Cortex of kidney (tissue), 1 donor: Measurements from ENCODE around the gene SOX11.
"Not testable (repeated sequence)": the region's sequence is repeated elsewhere in the genome, so short reads cannot be mapped to it uniquely, and the experiment has no call there.

ENCODE experiments used
- DNase-seq: peaks from one replicate; lab custom pipeline; 2025; lab: John Stamatoyannopoulos, UW

SOX11 gene

DNA sequence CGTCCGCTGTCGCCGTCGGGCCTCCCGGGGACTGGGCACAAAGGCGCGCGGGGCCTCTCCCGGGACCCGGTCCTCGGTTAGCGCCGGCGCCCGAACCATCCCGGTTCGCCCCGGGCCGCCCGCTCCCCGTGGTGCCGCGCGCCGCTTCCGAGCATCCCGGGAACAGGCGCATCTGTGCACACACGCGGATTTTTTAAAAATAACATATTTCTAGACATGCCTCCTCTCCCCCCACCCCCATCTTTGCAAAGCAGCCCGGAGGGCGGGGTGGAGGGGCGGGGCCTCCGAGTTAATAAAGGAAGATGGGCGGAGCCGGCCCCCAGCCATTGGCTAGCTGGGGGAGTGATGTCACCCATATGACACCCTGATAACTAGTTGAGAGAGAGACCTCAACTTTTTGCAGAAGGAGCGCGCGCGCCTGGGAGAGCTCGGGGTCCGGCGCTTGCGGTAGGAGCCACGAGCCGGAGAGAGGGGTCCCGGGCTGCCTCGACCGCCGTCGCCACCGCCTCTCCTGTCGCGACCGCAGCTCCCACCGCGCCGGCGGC lies at the start of gene SOX11:
TSS of gene SOX11 (plus strand) at position 400 of the 545 bp plus-strand sequence. CDS start 338 bp downstream, outside the sequence.
- no peak for DNase-seq

DNA sequence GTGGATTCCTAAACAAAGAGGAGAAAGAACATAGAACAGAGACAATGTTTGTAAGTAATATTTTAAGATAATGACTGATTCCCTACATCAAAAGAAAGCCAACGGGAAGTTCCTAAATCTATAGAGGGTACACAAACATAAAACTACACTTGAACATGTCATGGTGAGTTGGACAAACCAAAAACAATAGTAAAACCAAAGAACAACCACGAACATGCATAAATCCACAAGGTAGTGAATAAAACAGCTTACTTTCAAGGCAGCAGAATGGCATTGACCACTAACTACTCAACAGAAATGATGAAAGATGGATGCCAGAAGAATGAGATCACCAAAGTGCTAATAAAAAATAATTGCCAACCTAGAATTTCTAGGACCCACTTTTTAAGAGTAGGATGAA lies 39.5 kb upstream of the SOX11 start:
- not testable (repeated sequence) for DNase-seq

DNA sequence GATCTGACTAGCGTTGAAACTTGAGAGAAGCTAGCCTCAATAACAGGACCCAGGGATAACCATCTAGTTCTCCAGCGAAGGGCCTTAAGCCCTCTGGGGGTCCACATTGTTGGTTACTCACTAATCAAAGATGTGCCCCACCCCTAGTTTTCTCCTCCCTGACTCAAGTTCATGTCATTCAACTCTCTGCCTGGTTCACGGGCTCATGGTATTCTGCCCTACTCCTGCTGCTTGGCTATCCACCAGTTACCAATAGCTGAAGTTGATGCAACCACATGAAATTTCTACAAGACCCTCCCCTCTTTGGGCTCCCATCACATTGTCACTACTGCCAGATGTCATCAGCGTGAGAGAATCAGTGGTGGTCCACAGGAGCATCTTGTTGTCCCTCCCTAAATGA lies 38.4 kb upstream of the SOX11 start:
- not testable (repeated sequence) for DNase-seq

DNA sequence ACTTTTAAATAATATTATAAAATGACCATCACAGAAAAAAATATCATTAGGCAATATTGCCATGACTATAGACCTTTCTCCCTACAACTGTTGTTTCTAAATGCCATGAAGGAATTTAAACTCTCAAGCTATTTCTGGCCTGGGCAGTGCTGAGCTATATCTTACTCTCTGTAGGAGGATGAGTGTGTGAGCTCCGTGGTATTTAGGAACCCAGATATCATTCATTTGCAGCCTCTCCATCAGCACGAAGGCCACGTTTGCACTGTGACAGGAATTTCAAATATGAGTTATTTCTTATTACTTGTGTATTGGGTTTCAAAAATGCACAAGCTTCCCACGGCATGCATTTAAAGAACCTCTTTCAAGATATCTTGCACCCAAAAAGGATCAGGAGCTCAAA lies 35.0 kb upstream of the SOX11 start:
- no peak for DNase-seq

DNA sequence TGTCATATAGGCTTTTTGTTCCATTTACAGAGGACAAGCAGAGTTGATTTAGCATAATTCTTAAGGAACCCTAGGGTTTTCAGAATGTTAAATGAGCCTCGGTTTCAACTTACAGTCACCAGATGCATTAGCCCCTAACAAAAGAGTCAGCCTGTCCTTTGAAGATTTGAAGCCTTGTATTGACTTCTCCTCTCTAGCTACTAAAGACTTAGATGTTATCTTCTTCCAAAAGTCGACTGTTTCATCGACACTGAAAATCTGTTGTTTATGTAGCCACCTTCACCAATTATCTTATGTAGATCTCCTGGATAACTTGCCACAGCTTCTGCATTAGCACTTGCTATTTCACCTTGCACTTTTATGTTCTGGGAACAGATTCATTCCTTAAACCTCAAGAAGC lies 31.6 kb upstream of the SOX11 start:
- DNase-seq = no peak

DNA sequence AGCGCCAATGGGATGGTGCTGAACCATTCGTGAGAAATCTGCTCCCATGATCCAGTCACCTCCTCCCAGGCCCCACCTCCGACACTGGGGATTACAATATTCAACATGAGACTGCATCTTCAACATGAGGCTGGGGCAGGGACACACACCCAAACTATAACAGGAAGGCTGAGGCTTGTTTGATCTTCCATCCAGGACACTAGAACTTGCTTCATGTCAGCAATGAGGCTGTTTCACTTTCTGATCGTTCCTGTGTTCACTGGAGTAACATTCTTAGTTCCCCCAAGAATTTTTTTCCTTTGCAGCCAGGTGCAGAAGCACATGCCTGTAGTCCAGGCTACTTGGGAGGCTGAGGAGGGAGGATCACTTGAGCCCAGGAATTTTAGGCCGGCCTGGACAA lies 30.8 kb upstream of the SOX11 start:
- DNase-seq = no peak

DNA sequence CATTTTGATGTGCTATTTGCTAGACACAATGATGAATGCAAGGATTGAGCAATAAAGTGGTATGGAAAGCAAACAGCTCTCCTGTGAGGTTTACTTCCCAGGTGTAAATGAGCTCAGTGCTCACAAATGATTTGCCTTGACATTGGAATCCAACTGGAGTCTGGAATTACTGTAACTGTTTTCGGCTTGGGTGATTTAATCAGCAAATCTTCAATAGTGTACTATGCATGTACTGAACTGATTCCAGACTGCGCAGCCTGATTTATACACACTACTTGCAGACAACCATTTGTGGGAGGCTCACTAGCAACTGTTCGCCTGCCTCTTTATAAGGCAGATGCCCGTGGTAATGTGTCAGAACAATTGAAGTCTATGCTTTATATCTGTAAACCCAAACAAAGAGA lies 27.9 kb upstream of the SOX11 start:
- no peak for DNase-seq

DNA sequence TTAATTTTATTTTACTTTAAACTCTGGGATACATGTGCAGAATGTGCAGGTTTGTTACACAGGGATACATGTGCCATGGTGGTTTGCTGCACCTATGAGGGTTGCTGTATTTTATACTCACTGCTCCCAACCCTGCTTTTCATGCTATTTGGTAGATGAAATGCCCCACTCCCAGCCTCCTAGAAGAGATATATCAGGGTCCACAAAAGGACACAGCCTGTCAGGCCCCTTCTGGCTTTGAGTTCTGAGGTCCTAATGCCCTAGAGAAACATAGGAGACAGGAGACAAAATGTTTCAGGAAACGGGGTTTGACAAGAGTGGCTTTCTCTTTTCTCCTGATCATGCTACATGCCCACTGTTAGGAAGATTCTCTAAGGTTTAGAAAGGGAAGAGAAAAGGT lies 27.1 kb upstream of the SOX11 start:
- no peak for DNase-seq

DNA sequence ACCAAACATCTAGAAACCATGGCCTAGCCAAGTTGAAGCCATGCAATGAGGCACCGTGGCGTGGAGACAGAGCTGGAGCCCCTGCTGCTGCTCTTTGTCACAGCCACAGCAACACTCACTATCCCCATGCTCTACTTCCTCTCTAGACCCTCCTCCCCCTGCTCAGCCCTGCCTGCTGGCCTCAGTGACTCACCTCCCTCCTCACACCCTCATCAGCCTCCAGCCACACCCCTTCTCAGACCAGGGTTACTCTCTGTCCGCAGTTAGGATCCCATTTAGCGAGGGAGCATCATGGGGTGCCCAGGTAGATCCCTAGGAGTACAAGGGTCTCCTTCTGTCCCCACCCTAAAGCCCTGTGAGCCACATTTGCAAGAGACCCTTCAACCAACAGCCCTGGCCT lies 25.4 kb upstream of the SOX11 start:
- DNase-seq = no peak

DNA sequence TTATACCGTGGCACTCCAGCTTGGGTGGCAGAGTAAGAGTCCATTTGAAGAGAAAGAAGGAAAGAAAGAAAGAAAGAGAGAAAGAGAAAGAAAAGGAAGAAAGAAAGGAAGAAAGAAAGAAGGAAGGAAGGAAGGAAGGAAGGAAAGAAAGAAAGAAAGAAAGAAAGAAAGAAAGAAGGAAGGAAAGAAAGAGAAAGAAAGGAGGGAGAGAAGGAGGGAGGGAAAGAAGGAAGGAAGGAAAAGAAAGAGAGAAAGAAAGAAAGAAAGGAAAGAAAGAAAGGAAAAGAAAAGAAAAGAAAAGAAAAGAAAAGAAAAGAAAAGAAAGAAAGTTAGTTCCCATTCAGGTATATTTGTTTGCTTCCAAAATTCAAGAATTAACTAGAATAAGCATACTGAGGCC lies 24.5 kb upstream of the SOX11 start:
- not testable (repeated sequence) for DNase-seq

DNA sequence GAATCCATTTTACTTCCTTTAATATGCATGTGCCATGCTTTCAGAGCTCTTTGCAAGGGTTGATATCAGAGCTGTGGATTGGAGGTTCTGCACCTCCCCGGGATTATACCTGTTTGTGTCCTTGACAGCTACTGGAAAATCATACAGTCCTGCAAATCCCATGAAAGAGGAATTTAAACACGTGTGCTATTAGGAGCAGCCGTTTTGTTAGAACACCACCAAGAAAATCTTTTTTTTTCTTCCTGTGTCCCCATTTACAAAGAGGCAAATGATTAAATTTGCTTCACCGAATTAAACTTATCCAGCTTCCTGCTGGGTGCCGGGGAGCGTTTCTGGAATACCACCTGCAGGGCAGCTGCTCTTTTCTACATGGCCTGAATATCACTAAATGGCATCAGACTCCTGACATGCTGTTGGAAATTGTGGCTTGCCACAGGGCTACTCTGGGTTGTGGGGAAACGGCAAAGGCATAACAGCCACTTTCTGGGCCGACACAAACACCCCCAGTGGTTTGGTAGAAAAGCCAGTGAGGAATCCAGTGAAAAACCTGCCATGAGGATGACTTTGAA lies 23.4 kb upstream of the SOX11 start:
- no peak for DNase-seq

DNA sequence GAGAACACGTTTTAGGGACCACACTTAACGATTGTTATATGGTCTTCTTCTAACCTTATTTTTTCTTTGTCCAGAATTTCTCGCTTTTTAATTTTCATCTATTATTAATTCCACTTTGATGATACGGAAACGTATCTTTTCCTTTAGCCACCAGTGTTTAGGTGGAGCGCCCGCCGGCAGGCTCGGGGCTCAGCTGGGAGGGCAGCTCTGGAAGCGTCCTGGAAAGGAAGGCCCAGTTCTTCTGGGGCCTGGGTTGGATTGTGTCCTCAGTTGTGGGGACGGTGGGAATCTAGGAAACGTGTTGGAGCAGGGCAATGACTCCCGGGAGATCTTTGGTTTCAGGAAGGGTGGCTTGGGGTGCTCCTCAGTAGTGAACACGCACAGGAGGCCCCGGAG lies 19.4 kb upstream of the SOX11 start:
- no peak for DNase-seq

DNA sequence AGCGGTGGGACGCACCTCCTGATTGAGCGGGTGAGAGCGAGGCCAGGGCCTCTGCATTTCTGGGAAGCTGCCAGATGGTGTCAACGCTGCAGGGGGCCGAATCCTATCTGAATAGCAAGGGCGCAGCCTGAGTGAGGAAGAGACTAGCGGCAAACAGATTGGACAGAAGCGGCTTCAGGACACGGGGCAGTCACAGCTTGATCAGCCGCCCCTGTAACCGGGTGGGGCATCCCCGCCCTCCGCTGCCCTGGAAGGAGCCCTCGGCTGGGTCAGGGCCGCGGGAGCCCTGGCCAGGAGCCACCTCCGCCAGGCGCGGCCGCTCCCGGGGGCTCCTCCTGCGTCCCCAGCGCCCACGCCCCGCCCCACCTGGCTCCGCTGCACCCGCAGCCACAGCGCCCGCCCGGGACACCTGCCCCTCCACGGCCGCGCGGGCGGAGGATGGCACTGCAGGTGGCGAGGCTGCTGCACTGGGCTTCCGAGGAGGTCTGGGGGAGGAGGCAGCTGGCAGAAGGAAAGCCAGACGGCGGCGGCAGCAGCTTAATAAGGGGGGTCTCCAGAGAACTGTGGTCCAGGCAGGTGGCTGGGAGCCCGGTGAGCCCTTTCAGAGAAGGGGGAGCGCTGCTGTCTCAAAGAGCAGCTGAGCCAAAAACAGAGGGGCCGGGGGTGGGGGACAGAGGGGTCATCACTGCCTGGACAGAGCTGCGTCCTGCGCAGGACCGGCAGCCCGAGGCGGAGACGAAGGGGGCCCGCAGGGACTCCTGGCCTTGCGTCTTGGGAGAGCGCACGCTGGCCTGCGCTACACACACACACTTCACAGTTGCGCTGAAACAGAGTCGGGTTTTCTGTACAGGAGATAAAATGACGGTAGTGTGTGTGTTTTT lies 18.8 kb upstream of the SOX11 start:
- no peak for DNase-seq

DNA sequence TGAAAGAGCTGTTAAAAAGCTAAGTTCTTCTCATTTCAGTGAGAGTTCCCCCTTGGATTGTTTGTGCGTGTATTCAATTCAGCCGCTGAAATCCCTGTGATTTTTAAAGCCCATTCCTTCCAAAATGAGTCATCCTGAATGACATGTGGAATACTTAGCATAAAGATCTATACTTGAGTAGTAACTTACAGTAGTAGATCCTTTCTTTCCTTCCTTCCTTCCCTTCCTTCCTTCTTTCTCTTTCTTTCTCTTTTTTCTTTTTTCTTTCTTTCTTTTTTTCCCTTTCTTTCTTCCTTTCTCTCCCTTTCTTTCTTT lies 18.2 kb upstream of the SOX11 start:
- DNase-seq = no peak

DNA sequence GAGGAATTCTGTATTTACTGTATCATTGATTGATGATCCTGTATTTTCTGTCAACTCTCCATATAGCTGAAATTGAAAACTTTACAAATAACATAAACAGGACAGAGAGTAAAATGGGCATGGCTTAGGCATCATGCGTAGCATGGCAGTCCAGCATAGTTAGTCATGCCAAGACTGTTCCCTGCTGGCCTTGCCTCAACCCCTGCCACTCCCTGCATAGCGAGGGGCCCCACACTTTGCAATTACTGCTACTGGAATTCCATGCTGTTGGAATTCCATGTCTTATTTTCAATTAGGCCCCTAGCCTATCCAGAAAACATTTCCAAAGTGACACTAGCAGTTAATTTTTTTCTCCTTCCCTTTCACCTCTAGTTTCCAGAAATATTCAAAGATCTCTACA lies 15.1 kb upstream of the SOX11 start:
- DNase-seq = no peak

DNA sequence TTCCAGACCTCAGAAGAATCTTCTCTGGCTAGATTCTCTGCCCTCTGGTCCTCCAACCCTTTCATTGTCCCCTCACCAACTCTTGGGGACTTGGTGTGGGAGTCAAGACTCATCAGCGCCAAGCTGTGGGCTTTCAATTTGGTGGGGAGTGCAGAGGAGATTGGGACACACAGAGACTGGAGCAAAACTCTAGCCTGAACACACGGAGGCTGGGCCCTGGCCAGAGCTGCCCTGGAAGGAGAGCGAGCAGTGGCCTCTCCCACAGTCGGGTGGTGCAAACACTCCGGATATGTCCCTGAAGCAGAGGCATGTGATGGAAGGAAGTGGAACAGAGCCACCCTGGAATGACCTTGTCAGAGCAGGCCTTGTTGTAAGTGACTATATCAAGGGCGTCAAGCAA lies 8.7 kb upstream of the SOX11 start:
- no peak for DNase-seq

DNA sequence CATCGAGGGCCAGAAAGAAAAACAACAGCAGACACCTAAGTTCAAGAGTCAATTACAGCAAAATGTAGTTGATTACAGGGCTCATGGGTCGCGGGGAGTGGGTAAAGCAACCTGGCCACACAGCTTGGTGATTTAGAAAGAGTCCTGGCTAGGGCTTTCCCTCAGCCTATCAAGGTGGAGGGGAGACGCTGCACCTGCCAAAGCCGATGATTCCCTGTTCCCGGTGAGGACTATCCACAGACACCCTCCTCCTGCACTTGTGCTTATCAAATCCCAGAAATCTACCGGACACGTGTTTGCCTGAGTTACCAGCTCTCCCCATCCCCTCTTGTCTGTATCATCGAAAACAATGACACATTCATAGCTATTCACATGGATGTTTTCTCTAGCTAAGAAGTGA lies 7.0 kb upstream of the SOX11 start:
- no peak for DNase-seq

DNA sequence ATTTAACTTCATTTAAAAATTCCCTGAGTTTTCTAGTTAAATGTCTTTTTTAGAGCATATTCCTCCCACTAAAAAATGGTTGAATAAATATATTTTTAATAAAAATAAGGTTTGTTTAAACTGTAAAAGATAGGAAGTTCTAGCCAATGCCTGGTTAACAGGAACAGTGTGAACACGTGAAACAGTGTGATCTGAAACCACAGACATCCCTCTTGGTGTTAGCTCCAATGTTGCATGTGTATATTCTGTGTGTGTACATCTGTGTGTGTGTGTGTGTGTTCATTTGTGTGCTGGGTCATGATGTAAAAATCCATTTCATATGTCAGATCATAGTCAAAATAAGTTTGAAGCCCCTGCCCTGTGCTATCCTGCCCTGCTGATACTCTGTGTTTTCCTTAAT lies 6.1 kb upstream of the SOX11 start:
- no peak for DNase-seq

DNA sequence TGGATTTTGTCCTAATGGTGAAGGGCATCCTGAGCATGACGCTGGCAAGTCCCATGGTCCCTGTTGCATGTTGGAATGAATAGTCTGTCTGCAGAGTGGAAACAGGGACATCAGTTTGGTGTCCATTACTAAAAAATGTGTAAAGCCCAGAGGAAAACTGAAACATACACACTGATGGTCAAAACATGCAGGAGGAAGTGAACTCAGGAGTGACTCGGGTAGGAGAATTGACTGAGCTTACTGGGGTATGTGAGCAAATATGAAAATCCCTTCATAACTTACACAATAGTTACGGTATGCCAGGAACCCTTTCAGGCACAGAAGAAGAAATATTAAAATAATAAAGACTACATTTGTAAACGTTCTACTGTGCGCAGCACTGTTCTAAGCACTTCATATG lies 5.6 kb upstream of the SOX11 start:
- no peak for DNase-seq

DNA sequence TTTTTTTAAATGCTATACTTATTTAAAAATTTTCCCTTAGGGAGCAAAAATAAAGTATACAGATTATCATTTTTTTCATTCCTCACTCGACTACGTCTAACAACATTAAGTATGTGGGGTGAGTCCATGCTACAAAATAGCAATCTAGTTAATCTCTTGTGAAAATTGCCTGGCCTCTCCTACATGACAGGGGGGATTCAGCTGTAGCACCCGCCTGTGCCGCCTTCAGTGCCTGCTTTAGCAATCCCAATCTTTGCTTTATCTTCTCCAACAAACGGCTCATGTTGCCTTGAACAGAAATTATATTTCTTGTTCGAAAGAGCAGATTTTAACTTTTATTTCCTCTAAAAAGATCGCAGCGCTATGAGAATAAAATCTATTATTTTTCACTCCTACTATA lies 2.4 kb upstream of the SOX11 start:
- DNase-seq = no peak

DNA sequence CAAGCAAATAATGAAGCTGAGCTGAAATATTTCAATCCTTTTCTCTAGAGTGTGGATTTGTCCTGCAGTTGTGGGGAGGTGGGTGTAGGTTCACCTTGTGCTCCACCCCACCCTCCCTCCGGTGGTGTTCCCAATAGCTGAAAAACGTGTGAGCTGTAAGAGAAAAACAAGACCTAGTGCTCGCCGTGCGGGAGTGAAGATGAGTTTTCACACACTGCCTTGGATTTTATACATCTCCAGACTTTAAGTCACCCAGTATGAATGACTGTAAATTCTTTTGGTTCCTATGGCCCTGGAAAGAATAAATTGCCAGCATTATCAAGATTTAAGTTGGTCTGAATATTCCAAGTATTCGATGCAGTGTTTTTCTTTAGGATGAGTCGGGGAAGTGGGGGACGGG lies 1.9 kb upstream of the SOX11 start:
- DNase-seq = no peak

DNA sequence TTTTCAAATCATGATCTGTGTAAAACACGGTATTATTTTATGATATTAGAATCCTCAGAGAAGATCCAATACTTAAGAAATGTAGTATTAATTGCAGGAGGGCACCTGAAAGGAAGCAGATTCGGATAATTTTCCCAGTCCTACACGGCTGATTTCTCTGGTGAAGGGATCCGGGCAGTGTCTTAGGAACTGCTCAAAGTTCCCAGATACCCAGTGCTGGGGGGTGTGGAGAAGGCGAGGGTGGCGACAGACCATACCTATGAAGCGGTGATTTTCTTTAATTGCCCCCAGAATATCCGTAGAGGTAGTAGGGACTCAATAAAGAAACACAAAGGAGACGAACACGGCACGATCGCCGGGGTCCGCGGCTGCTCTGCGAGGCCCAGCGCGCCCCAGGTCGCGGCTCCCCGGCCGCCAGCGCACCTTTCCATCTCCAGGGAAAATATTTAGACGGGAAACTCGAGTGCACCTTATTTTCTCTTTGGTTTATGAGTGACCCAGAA lies 1.4 kb upstream of the SOX11 start:
- DNase-seq = no peak

DNA sequence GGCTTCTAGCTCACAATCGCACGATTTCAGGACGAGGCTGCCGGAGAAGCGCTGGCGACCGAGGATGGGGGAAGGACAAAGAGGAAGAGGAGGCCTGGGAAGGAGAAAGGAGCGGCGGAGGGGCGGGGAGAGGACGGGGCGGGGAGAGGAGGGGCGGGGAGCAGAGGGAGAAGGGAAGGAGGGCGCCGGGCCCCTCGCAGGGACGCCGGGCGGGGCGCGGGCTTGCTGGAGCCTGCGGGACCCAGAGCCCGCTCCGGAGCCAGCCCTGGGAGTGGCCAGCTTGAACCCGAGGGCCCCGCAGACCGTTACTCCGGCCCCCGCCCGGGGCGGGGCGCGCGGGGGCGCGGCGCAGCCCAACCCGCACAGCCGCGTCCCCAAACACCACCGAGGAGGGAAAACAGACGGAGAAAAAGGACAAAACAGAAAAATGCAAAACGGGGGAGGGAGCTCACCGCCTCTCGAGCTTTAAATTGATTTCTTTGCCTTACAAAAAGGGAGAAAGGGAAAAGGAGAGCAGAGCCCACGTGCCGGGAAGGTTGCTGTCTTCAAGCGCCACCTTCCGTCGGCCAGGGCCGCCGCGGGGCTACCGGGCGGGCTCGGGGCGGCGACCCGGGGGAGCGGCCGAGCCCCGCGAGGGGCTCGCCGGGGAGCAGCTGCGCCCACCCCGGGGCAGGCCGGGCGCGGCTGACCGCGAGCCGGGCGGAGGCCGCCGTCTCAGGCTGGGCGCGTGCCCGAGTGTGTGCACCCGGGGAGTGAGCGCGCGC lies 781 bp upstream of the SOX11 start:
- no peak for DNase-seq
